Stimulated activated CD4-positive, alpha-beta T cell treated with anti-CD3 and anti-CD28 coated beads, Interleukin-2, amount 100 ng/mL, for 24 hours (primary cell): ENCODE data around the gene SYNC.
"Not testable (repeated sequence)": the region's sequence is repeated elsewhere in the genome, so short reads cannot be mapped to it uniquely, and the experiment has no call there.

Source experiments
- DNase-seq, 2 donors: peaks; one replicate each; pipeline ENCODE4 v3.0.0-alpha.2; 2020

SYNC gene

GRCh38 chr1:32724678-32725614 lies 22.4 kb upstream of the SYNC start:
- peak; percentile 27 to 34 for DNase-seq

GRCh38 chr1:32719681-32720275 lies 17.2 kb upstream of the SYNC start:
- DNase-seq, result no peak

- DNase-seq, result no peak
These were observed 16.0 kb upstream of the SYNC start for GRCh38 chr1:32718527-32718926.

GRCh38 chr1:32718036-32718435 lies 15.5 kb upstream of the SYNC start:
- no peak for DNase-seq

- DNase-seq, result no peak
These were observed 14.9 kb upstream of the SYNC start for GRCh38 chr1:32717503-32717902.

GRCh38 chr1:32716312-32717148 lies 14.0 kb upstream of the SYNC start:
- DNase-seq, result peak; percentile 45 to 73

- DNase-seq, result no peak
These were observed 13.3 kb upstream of the SYNC start for GRCh38 chr1:32715901-32716311.

- DNase-seq, result no peak
These were observed 11.7 kb upstream of the SYNC start for GRCh38 chr1:32714277-32714676.

GRCh38 chr1:32713081-32713480 lies 10.5 kb upstream of the SYNC start:
- no peak for DNase-seq

GRCh38 chr1:32711221-32711620 lies 8.7 kb upstream of the SYNC start:
- DNase-seq, result not testable (repeated sequence)

- no peak for DNase-seq
These were observed 6.9 kb upstream of the SYNC start for GRCh38 chr1:32709476-32709875.

- DNase-seq, result no peak
These were observed 6.5 kb upstream of the SYNC start for GRCh38 chr1:32709075-32709474.

- no peak for DNase-seq
These were observed 3.9 kb upstream of the SYNC start for GRCh38 chr1:32706491-32706890.

GRCh38 chr1:32705516-32705915 lies 2.9 kb upstream of the SYNC start:
- no peak for DNase-seq

- DNase-seq, result no peak
These were observed 1.1 kb upstream of the SYNC start for GRCh38 chr1:32703479-32704291.

- DNase-seq, result no peak
These were observed 495 bp downstream of the SYNC start for GRCh38 chr1:32701951-32702598.

- no peak for DNase-seq
These were observed 1.1 kb downstream of the SYNC start for GRCh38 chr1:32701421-32701911.

GRCh38 chr1:32696996-32697395 lies 5.6 kb downstream of the SYNC start:
- DNase-seq, result not testable (repeated sequence)

- no peak for DNase-seq
These were observed 6.5 kb downstream of the SYNC start for GRCh38 chr1:32696041-32696440.

- DNase-seq, result no peak
These were observed 7.3 kb downstream of the SYNC start for GRCh38 chr1:32695098-32695904.
